NCI-H2196 (cell line): Measurements from ENCODE around the gene MPZ.
"Not testable (repeated sequence)": the region's sequence is repeated elsewhere in the genome, so short reads cannot be mapped to it uniquely, and the experiment has no call there.

ENCODE experiments used
- DNase-seq: peaks from one replicate; lab custom pipeline; 2025; ENCODE audit not compliant: unreplicated experiment; lab: John Stamatoyannopoulos, UW

MPZ gene

DNA sequence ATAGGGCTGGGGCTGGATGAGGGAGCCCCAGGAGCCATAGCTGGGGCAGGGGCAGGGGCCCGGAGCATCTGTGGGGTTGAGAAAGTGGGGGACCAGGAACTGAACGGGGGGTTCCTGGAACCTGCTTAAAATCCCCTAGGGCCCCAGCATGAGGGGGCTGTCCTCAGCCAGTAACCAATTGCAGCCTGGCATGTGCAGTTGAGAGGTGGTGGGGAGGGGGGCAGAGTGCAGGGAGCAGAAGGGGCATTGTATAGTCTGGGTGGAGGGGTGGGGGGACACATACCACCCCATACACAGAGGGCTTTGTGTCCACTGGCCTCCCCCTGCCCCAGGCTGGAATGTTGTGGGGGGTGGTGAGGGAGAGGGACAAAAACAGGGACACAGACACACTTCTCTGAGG is at the start of gene MPZ:
Gene MPZ, minus strand, starts transcription at position 101 of the 400 bp plus-strand sequence. Its CDS starts 63 bp downstream, at position 38.
- no peak for DNase-seq

DNA sequence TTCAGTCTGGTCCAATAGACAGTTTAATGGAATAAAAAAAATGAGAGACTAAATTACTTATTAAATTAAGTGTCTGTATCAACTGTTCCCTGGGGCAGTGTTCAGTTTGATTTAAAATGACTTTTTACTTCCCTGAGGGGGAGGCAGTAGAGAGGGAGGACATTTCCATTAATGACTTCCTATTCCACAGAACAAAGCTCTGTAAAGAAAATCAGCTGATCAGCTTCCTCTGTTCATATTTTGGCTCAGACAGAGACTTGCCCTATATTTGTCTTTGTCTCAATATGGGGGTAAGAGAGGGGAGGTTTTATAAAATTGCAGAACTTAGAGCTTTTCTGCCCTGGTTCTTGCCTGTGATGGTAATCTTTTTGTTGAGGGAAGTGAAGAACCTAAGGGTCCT is 49.5 kb upstream of the MPZ start:
- DNase-seq = no peak

- no peak for DNase-seq
Measured at GRCh38 chr1:161357073-161357472, 47.3 kb upstream of the MPZ start.

DNA sequence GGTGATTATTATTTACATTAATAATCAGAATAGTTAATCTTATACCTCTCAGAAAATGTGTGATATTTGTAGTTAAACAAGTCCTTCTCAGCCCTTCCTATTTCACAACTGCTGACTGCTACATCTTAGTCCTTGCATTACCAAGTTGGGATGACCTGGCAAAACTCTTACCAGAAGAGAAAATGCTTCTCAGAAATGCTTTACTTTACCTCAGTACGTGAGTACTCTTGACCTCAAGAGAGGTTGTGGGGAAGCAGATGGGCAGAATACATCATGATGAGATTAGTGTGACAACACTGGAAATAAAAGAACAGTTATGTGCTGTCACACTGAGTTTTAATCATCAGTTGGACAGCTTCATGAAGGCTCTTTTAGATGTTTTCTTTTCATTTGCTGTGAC is 41.7 kb upstream of the MPZ start:
- DNase-seq = no peak

GRCh38 chr1:161350671-161351070 is 40.9 kb upstream of the MPZ start:
- no peak for DNase-seq

GRCh38 chr1:161342821-161343220 is 33.1 kb upstream of the MPZ start:
- no peak for DNase-seq

DNA sequence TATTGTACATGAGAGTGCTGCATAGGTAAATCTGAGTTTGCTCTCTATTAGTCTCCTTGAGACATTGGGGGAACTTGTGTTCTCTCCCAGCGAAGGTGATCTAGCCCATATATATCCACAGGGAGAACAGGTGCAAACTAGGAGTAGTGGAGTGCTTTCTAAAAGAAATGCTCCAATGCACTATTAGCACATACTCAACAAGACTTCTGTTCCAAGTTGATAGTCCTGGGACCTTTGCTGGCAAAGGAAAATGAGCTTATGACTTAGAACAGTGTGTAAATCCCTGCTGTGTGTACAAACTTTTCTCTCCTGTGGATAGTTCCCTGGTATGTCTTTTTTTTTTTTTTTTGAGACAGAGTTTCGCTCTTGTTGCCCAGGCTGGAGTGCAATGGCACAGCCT is 32.4 kb upstream of the MPZ start:
- no peak for DNase-seq

DNA sequence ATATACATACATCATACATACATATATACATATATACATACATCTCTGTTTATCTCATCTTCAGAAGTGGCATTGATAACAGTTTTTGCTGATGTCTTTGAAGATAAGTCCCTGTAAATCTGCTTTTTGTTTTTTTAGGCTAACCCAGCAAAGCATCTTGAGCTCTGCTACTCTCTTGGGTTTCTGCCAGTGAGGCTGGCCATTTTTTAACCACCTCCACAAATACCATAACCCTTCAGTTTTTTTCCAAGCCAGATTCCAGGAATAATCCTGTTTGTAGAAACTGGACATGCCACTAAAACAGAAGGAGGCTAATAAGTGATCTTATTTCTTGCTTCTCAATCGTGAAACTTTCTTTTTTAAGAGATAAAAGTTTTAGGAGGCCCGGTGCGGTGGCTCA is 26.0 kb upstream of the MPZ start:
- DNase-seq = no peak

- no peak for DNase-seq
Measured at GRCh38 chr1:161333166-161333565, 23.4 kb upstream of the MPZ start.

- no peak for DNase-seq
Measured at GRCh38 chr1:161330346-161330745, 20.6 kb upstream of the MPZ start.

DNA sequence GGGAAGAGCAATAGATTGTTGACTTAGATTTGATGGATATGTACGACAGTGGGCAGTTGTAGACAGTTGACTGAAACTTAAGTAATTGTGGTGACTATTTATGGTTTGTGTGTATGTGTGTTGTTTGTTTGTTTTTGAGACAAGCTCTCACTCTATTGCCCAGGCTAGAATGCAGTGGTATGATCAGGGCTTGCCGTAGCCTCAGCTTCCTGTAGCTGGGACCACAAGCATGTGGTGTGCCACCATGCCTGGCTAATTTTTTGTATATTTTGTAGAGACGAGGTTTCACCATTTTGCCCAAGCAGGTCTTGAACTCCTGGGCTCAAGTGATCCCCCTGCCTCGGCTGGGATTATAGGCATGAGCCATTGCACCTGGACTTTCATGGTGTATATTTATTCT is 14.3 kb upstream of the MPZ start:
- no peak for DNase-seq

DNA sequence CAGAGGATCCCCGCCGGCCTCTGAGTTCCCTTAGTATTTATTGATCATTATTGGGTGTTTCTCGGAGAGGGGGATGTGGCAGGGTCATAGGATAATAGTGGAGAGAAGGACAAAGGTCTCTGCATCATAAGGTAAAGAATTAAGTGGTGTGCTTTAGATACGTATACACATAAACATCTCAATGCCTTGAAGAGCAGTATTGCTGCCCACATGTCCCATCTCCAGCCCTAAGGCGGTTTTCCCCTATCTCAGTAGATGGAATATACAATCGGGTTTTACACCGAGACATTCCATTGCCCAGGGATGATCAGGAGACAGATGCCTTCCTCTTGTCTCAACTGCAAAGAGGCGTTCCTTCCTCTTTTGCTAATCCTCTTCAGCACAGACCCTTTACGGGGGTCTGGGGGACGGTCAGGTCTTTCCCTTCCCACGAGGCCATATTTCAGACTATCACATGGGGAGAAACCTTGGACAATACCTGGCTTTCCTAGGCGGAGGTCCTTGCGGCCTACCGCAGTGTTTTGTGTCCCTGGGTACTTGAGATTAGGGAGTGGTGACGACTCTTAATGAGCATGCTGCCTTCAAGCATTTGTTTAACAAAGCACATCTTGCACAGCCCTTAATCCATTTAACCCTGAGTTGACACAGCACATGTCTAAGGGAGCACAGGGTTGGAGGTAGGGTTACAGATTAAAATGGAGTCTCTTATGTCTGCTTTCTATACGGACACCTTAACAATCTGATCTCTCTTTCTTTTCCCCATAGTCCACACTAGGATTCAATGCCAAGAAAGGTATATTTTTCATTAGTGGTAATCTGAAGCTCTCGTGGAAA is 6.3 kb upstream of the MPZ start:
- not testable (repeated sequence) for DNase-seq

DNA sequence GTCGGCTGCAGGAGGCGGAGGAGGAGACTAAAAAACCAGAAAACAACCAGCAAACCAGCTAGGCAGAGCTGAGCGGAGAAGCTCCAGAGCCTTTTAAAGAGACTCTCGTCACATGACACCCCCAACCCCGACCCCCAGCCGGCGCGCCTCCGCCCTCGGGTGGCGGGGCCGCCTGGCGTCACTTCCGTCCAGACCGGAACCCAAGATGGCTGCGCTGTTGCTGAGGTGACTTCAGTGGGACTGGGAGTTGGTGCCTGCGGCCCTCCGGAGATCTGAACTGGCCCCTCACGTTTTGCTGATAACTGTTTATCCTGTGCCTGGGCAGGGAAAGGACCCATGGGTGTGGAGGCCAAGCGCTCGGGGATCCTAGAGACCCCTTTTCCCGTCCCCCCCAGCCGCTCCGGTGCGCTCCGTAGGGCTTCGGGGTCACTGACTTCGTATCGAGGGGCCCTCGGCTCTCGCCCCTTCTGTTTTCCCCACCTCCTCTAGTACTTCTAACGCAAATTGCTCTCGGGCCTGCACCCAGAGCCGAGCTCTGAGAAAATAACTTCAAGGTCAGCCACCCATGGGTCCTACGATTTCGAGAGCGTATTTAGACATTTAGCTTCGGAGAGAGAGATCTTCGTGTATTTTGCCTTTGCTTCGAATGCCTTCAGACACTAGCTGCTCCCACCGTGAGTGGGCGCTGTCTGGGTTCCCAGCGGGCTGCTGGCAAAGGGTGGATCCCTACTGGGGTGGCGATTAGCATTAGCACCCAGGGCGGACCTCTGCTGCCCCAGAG is 4.6 kb upstream of the MPZ start, which contains the start of gene SDHC:
Gene SDHC, plus strand, starts transcription at position 181 of the 781 bp plus-strand sequence. Its CDS starts 25 bp downstream, at position 206.
- DNase-seq = peak; percentile 89

DNA sequence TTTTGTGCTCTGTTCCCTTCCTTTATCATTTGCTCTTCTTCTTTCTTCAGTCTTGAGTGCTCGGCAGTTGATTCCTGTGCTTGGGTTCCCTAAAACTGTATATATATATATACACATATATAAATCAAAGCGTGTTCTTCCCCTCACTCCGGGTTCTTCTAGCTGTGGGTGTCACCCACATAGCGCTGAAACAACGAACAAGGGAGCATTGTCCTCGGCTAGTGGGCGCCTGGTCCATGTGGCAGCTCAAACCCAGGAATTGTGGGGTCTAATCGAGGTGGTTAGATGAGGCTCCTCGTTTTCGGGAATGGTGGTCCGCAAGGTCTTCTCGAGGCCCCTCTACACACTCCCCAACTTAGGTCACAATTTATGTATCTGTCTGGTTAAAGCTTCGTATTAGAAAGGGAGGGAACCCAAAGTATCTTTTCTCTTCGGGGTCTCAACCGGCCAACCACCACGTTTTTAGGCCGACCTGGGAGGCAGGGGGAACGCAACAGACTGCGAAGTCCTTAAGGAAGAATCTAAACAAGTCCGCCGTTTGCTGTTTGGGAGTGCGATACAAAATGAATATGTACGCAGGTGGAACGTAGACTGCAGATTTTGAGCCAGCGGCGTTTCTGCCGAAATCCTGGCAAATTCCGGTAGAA is 3.9 kb upstream of the MPZ start:
- DNase-seq = no peak

- no peak for DNase-seq
Measured at GRCh38 chr1:161311595-161312181, 1.9 kb upstream of the MPZ start.

DNA sequence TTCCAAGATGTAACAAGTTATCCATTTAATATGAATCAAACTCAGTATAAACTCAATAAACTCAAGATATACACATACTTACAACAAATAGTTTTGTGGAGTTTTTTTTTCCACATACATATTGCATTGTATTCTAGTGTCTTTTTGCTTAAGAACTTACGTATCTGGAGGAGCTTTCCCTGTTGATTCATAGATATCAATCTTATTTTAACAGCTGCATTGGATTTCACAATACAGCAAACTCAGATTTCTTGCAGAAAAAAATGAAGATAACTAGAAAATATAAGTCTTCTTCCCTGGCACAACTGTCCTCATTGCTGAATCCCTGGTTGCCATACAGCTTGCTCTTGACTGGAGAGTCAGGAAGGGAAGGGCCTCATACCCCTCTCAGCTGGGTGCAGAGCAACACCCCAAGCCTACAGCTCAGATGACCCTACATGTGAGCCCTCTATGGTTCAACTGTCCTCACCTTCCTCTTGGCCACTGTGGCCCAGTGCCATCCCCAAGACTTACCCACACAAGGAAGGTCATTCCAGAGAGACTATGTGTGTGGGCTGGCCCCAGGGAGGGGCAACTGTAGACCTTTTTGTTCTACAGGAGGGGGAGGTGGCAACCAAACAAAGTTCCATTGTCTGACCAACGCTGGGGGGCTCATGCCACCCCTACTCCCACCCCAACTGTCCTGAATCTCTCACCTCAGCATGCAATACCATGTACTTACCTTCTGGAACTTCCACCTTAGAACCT is 1.7 kb downstream of the MPZ start:
- DNase-seq = no peak

DNA sequence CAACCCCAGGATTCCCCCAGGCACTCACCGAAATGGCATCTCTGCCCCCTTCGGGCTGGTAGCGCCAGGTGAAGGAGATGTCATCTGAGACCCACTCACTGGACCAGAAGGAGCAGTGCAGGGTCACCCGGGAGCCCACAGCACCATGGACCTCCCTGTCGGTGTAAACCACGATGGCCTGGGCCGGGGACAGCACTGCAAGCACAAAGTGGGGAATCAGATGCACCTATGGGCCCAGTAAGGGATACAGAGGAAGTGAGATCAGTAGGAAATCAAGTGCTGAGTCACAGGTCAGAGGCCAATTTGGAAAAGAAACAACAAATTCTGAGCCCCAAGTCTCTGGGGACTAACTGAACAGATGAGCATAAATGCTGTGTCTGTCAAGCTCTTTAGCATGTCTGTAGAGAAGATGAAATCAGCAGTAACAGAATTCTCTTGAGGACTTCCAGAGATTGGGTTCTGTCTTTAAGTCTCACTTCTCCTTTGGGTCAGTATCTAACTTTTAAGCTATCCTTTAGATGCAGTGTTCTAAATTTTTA is 2.5 kb downstream of the MPZ start:
- DNase-seq = no peak

DNA sequence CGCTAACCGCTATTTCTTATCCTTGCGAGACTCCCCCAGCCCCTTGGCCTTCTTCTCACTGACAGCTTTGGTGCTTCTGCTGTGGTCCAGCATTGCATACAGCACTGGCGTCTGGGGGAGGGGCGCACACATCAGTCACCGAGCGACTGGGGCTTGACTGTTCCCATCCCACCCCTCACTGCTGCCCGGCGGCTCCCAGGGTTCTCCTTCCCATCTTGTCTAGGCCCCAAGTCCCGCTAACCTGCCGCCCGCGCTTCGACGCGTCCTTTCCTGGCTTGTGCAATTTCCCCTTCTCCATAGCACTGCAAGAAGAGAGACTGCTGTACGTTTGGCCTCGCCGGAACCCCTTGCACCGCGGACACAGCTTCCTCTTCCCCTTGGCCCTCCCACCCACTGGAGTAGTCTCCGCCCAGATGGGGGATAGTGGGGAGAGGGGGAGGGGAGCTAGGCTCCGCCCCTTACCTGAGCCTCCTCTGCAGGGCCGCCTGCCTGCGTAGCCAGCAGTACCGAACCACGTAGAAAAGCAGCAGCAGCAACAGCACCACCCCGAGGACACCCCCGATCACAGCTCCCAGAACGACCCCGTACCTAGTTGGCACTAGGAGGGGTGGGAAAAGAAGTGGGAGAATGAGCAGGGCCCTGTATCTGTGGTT is 3.8 kb downstream of the MPZ start:
- peak; percentile 82 for DNase-seq

GRCh38 chr1:161304927-161305866 is 4.6 kb downstream of the MPZ start:
- no peak for DNase-seq
